CD4-positive, alpha-beta T cell treated with Interleukin-21 for 1 hour (primary cell): ENCODE measurements around the gene ZNF646.
"Not testable (repeated sequence)": the region's sequence is repeated elsewhere in the genome, so short reads cannot be mapped to it uniquely, and the experiment has no call there.

Source experiments
- DNase-seq: peaks from one replicate; pipeline ENCODE4 v3.0.0-alpha.2; 2020

The ZNF646 gene

DNA sequence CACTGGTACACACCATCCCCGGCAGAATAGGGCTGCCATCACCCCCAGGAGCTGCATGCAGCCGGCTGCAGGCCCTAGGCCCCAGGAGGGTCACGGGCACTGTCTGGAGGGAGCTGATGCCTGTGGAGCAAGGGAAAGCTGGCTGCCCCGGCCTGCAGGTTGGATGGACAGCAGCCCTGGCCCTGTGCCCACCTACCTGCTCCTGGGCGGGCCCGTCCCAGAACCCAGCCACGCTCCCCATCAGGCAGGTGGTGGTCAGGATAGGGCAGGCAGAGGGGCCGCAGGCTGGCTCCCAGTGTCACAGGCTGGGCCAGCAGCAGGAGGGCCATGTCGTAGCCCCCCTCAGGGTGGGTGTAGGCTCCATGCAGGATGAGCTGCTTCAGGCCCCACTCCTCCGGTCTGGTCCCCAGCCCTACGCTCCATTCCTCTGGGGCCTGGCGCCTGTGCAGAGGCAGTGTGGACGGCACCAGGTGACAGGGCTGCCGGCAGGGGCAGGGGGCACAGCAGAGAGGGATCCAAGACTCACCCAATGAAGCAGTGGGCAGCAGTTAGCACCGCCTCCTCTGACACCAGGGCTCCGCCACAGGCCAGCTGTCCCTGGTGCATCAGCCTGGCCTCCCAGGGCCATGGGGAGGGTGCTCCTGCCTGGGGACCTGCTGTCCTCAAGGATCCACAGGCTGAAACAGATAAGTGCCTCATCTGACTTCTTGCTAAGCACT lies 10.5 kb downstream of the ZNF646 start:
- DNase-seq: no peak

GRCh38 chr16:31085411-31085810 lies 11.2 kb downstream of the ZNF646 start:
- no peak for DNase-seq

- no peak for DNase-seq
These were observed 11.8 kb downstream of the ZNF646 start for GRCh38 chr16:31085873-31086628.

DNA sequence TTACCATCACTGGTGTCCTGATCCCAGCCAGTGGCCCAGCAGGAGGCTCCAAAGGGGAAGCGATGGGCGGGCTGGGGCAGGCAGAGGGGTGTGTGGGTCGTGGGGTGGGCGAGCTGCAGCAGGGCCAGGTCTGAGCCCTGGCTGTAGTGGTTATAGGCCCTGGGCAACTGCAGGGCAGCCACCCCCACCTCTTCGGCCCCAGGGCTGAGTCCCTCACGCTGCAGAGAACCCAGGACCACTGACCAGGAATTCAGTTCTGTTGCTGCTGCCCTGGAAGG lies 12.3 kb downstream of the ZNF646 start:
- DNase-seq: no peak

GRCh38 chr16:31087481-31087880 lies 13.3 kb downstream of the ZNF646 start:
- no peak for DNase-seq

- DNase-seq: no peak
These were observed 13.7 kb downstream of the ZNF646 start for GRCh38 chr16:31087971-31088370.

- no peak for DNase-seq
These were observed 14.4 kb downstream of the ZNF646 start, which contains the start of gene PRSS53 for GRCh38 chr16:31088459-31089183. Gene PRSS53, minus strand, starts transcription at chr16:31088943. Its CDS starts 134 bp downstream, at chr16:31088809.

GRCh38 chr16:31089199-31089598 lies 15.0 kb downstream of the ZNF646 start:
- DNase-seq: no peak

DNA sequence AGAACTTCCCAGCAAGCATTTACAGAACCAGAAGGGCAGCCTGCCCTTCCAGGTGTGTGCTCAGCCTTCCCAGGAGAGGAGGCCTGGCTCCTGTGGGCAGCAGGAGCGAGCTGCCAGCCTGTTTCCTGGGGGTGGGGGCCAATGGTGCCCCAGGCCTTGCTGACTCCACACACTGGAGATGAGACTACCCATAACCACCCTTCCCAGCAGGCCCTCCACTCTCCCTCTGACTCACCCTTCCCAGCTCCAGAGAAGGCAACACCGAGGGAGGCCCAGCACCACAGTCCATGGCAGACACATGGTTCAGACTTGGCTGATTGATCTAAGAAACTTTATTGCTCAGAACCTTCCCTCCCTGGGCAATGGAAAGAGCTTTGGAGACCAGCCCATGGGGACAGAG lies 16.3 kb downstream of the ZNF646 start:
- no peak for DNase-seq

- no peak for DNase-seq
These were observed 18.1 kb downstream of the ZNF646 start for GRCh38 chr16:31092330-31092729.

DNA sequence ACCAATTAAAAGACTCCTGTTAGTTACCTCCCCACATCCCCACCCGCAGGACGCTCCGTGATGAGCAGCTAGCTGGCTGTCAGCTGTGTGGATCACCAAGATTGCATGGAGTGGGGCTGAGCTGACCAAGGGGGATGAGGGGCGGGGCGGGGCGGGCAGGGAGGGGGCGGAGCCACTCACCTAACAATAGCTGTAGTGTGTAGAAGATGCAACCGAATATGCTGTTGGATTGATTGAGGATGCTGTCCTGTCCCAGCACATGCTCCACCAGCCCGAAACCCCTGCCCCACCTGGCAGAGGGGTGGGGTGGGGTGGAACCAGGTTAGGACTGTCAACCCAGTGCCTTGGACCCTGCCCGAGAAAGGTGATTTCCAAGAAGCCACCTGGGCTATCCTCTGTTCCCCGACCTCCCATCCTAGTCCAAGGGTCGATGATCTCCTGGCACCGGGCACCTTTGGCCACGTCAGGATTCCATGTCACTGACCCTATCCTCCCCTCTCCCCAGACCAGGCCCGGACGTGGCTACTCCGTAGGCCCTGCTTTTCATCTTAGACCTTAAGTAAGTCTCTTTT lies 19.0 kb downstream of the ZNF646 start:
- no peak for DNase-seq

DNA sequence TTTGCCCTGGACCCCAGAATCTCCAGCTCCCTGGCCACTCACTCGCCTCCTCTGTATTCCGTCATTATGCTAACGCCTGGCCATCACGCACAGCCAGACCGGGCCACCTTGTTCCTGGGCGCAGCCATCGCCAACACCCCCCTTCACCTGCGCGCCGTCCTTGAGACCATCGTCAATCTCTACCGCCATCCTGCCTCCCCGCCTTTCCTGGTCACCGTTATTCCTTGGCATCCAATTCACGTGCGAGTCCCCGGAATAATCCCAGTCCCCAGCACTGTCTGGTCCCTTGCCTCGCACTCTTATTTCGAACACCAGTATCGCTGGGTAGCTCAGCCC lies 19.8 kb downstream of the ZNF646 start:
- no peak for DNase-seq

DNA sequence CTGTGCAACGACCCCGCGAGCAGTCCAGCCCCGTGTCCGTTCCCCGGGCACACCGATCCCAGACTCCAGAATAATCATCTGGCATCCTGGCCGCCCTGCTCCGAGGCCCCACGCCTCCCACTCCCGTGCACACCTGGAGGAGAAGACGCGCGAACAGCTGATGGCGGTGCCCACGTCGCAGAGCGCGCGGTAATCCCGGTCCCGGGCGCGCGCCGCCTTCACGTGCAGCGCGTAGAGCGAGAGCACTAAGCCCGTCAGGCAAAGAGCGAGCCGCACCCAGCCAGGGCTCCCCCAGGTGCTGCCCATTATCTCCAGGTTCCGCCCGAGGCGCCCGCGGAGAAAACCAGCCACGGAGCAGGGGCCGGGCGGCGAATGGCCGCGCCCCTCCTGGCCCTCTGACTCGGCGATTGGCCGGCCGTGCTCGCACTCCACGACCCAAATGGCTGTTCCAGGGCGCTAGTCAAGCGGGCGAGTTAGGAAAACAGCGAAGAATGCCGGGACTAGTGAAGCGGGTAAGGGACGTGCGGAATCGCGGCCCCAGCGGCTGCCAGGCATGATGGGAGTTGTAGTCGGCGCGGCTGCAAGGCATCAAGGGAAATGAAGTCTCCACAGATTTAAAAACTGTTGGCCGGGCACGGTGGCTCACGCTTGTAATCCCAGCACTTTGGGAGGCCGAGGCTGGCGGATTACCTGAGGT lies 20.4 kb downstream of the ZNF646 start, which contains the start of gene VKORC1:
Gene VKORC1 (minus strand): TSS at position 374 of the 697 bp plus-strand sequence. CDS start 68 bp downstream, at position 306.
- DNase-seq: peak; percentile 91

- no peak for DNase-seq
These were observed 25.8 kb downstream of the ZNF646 start for GRCh38 chr16:31099860-31100638.

- DNase-seq: not testable (repeated sequence)
These were observed 26.8 kb downstream of the ZNF646 start for GRCh38 chr16:31100876-31101641.

DNA sequence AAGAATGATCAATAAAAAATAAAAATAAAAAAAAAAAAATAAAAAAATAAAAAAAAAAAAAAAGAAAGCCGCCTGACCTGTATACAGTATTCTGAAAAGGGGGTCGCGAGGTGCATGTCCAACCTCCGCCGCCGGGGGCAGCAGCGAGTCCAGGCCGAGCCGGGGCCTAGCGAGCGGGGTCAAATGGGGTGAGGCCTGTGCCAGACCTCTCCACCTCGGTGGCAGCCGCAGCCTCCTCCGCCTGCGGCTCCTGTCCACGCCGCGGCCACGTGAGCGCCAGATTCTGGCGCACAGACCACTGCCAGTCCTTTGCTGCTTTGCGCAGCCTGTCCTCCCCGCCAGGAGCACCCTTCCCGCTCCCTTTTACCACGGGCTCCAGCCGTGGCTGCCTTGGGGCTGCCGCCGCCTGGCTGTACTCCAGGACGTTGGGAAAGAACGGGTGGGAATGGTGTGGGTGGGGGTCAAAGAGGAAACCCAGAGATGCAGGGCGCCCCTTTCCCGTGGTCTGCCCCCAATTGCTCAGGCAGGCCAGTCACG lies 31.5 kb downstream of the ZNF646 start:
- DNase-seq: peak; percentile 85

DNA sequence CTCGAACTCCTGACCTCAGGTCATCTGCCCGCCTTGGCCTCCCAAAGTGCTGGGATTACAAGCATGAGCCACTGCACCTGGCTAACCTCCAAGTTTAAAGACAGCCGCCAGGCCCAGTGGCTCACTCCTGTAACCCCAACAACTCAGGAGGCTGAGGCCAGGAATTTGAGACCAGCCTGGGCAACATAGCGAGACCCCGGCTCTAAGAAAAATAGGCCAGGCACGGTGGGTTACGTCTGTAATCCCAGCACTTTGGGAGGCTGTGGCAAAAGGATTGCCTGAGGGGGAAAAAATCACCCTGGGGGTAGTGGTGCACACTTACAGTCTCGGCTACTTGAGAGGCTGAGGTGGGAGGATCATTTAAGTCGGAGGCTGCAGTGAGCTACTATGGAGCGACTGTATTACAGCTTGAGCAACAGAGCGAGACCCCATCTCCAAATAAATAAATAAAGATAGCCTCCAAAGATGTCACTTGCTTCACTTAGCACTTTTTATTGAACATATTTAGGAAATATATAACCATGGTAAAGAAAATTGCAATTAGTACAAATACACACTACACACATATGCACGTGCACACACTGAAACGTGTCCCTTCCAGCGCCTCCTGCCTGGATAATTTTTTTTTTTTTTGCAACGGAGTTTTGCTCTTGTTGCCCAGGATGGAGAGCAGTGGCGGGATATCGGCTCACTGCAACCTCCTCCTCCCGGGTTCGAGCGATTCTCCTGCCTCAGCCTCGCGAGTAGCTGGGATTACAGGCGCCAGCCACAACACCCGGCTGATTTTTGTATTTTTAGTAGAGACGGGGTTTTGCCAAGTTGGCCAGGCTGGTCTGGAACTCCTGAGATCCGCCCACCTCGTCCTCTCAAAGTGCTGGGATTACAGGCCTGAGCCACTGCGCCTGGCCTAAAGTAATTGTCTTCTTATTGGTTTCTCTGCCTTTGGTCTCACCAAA lies 32.6 kb downstream of the ZNF646 start:
- no peak for DNase-seq

GRCh38 chr16:31107465-31107867 lies 33.2 kb downstream of the ZNF646 start:
- DNase-seq: no peak

GRCh38 chr16:31108035-31108793 lies 34.0 kb downstream of the ZNF646 start, which contains the start of gene BCKDK:
Gene BCKDK, plus strand, starts transcription at chr16:31108386. Its CDS starts 838 bp downstream, at chr16:31109224.
- DNase-seq: peak; percentile 64
